Dermis microvascular lymphatic vessel endothelial cell (primary cell): ENCODE results near the gene OSBP. TPM values are rescaled to one million over a fixed set of nuclear protein-coding genes. Genes with fewer than 3 reads are reported as not detected.
"Not testable (repeated sequence)": the region's sequence is repeated elsewhere in the genome, so short reads cannot be mapped to it uniquely, and the experiment has no call there.

ENCODE experiments used
- DNase-seq, 2 donors: peaks; one replicate each; pipeline versions ENCODE4 v3.0.0 to v3.0.0-alpha.2; 2010; ENCODE audit warnings: low read depth in 2 of 2
- total RNA-seq: library from RNA; depleted of rRNA; stranded (reverse); fragments of >200 nt; gene quantifications from 2 replicates; pipeline ENCODE4 v1.2.1, GENCODE V29; 2014

Gene OSBP
- total RNA-seq: 37.1 and 62.6 TPM in 2 replicates

- DNase-seq: peak; percentile 100
Observed at GRCh38 chr11:59615637-59616395, at the start of gene OSBP. OSBP (minus strand) TSS chr11:59615774; CDS start chr11:59615664, 110 bp downstream.

- DNase-seq: no peak
Observed at GRCh38 chr11:59660621-59661020, 45.0 kb upstream of the OSBP start.

- DNase-seq: peak in 1 of 2 donors; percentile 4
Observed at GRCh38 chr11:59659981-59660380, 44.4 kb upstream of the OSBP start.

GRCh38 chr11:59658036-59658435 lies 42.5 kb upstream of the OSBP start:
- peak; percentile 3 to 4 for DNase-seq

- DNase-seq: no peak
Observed at GRCh38 chr11:59654893-59655292, 39.3 kb upstream of the OSBP start.

GRCh38 chr11:59647245-59647980 lies 31.8 kb upstream of the OSBP start:
- no peak for DNase-seq

- peak in 1 of 2 donors; percentile 47 for DNase-seq
Observed at GRCh38 chr11:59644528-59644927, 29.0 kb upstream of the OSBP start.

- no peak for DNase-seq
Observed at GRCh38 chr11:59643390-59643789, 27.8 kb upstream of the OSBP start.

GRCh38 chr11:59641156-59641555 lies 25.6 kb upstream of the OSBP start:
- DNase-seq: no peak

GRCh38 chr11:59630493-59630892 lies 14.9 kb upstream of the OSBP start:
- no peak for DNase-seq

- no peak for DNase-seq
Observed at GRCh38 chr11:59629996-59630395, 14.4 kb upstream of the OSBP start.

- DNase-seq: not testable (repeated sequence)
Observed at GRCh38 chr11:59626969-59627368, 11.4 kb upstream of the OSBP start.

- DNase-seq: no peak
Observed at GRCh38 chr11:59625703-59626102, 10.1 kb upstream of the OSBP start.

- DNase-seq: no peak
Observed at GRCh38 chr11:59617876-59618275, 2.3 kb upstream of the OSBP start.

- no peak for DNase-seq
Observed at GRCh38 chr11:59616396-59616982, 915 bp upstream of the OSBP start.

- DNase-seq: peak in 1 of 2 donors; percentile 38
Observed at GRCh38 chr11:59615120-59615636, 396 bp downstream of the OSBP start.

- peak in 1 of 2 donors; percentile 54 for DNase-seq
Observed at GRCh38 chr11:59614277-59615119, 1.1 kb downstream of the OSBP start.

GRCh38 chr11:59611570-59612565 lies 3.7 kb downstream of the OSBP start:
- peak; percentile 35 to 45 for DNase-seq

GRCh38 chr11:59610289-59610688 lies 5.3 kb downstream of the OSBP start:
- DNase-seq: no peak
